ENCODE measurements around the gene TJAP1. TPM values are rescaled to one million over a fixed set of nuclear protein-coding genes. Genes with fewer than 3 reads are reported as not detected.
A peak's percentile ranks its signal among the peaks of the same experiment; 100 is the strongest.

Gene TJAP1
- total RNA-seq, 1 experiment from 2014 or later = 50.5 TPM

- Histone ChIP-seq H3K79me2 (ENCODE audit: low read depth) (no peaks in the 10 kb centered on the region), H3K9me3 (ENCODE audit: insufficient read depth, low read depth) (no peaks in the 10 kb centered on the region), H3K4me3 (no peak overlapping the region), H3K27ac (no peak overlapping the region), H3K4me2 (no peak overlapping the region), H2AFZ (no peak overlapping the region), H3K4me1 (replicated peaks; ENCODE audit: insufficient read depth) (0 out of 2 replicates have a peak, but pooled peaks cover 7% of the 10 kb centered on the region), H4K20me1 (ENCODE audit: insufficient read depth) (peaks cover 4% of the 10 kb centered on the region; the same call in 1 of the 2 replicates), H3F3A (ENCODE audit: insufficient read depth, low read depth) (peaks cover 23% of the 10 kb centered on the region), H3K9me2 (ENCODE audit: insufficient read depth) (no peaks in the 10 kb centered on the region), H3K36me3 (ENCODE audit: low read depth) (no peaks in the 10 kb centered on the region), H3K27me3 (ENCODE audit: insufficient read depth, low read depth) (no peaks in the 10 kb centered on the region)
- no TSS peak for BruUV-seq (replicated peaks)
- no peak for TF ChIP-seq EZH2 (IDR thresholded peaks at IDR 0.05; ENCODE audit: low read depth)
- TF ChIP-seq, protein P1, sequence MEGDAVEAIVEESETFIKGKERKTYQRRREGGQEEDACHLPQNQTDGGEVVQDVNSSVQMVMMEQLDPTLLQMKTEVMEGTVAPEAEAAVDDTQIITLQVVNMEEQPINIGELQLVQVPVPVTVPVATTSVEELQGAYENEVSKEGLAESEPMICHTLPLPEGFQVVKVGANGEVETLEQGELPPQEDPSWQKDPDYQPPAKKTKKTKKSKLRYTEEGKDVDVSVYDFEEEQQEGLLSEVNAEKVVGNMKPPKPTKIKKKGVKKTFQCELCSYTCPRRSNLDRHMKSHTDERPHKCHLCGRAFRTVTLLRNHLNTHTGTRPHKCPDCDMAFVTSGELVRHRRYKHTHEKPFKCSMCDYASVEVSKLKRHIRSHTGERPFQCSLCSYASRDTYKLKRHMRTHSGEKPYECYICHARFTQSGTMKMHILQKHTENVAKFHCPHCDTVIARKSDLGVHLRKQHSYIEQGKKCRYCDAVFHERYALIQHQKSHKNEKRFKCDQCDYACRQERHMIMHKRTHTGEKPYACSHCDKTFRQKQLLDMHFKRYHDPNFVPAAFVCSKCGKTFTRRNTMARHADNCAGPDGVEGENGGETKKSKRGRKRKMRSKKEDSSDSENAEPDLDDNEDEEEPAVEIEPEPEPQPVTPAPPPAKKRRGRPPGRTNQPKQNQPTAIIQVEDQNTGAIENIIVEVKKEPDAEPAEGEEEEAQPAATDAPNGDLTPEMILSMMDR (conservative IDR thresholded peaks at IDR 0.05) = no peak
- intact Hi-C loops (cut with micrococcal nuclease; ENCODE audit: unreplicated experiment) = loop anchor here (2.0 kb wide), 3 partner anchors 51 to 605 kb away; partner anchors contain the start of gene DLK2
- ChIA-PET POLR2A (ENCODE audit: unreplicated experiment) (interaction anchor here (0.6 kb wide), 1 partner anchor 881 kb away, joined by 6 read pairs; the partner anchor contains the start of gene CDC5L), CTCF (interaction anchor here (0.6 to 2.2 kb wide), 4 partner anchors 11 to 172 kb away, joined by 3 to 8 read pairs (median 3); no protein-coding TSS in a partner anchor)
- no peak for DNase-seq
These were observed 28.8 kb downstream of the TJAP1 start for GRCh38 chr6:43506171-43506570.

DNA sequence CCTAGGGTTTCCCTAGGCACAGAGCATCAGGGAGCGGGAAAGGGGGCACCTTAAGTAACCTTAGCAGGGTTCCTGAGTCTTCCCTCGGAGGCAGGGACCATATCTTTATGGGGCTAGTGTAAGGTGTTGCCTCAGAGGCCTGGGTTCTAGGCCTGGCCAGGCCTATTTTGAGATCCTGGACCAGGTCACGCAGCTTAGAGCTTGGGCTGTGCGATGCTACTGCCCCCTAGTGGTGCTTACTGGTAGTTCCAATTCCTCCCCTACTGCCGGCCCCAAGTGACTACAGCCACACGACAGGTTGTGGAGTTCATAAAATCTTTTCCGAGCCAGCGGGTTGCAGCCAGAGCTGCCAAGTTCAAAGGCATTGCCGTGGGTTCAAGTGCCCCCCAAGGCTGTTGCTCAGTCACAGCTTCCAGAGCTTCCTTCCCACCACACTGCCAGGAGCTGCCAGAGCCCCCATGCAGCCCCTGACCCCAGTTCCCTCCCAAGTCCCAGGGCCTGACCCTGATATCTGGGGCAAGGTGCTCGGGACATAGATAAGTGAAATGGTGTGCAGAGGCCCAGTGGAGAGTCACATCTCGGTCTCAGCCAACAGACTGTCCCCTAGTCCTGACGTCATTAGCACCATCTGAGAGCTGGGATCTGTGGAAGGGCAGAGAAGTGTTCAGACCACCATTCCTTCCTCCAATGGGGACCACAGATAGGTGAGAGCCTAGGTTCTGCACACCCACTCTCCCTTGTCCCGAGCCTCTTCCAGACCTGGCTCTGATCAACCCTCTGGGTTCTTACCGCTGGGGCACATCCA lies 29.5 kb downstream of the TJAP1 start:
- Histone ChIP-seq H3K4me2 (peak overlapping the region; percentile 18; the same call in 1 of the 2 replicates), H3K27ac (no peak overlapping the region), H3K9me3 (ENCODE audit: insufficient read depth, low read depth) (no peaks in the 10 kb centered on the region), H4K20me1 (ENCODE audit: insufficient read depth) (peaks cover 4% of the 10 kb centered on the region; the same call in 1 of the 2 replicates), H3F3A (ENCODE audit: insufficient read depth, low read depth) (peaks cover 30% of the 10 kb centered on the region), H3K27me3 (ENCODE audit: insufficient read depth, low read depth) (no peaks in the 10 kb centered on the region), H3K4me3 (no peak overlapping the region), H2AFZ (no peak overlapping the region), H3K4me1 (replicated peaks; ENCODE audit: insufficient read depth) (0 out of 2 replicates have a peak, but pooled peaks cover 7% of the 10 kb centered on the region), H3K36me3 (ENCODE audit: low read depth) (no peaks in the 10 kb centered on the region), H3K79me2 (ENCODE audit: low read depth) (no peaks in the 10 kb centered on the region), H3K9me2 (ENCODE audit: insufficient read depth) (no peaks in the 10 kb centered on the region)
- intact Hi-C loops (cut with micrococcal nuclease; ENCODE audit: unreplicated experiment) = loop anchor here (2.0 kb wide), 3 partner anchors 52 to 606 kb away; partner anchors contain the start of gene DLK2
- DNase-seq = peak; percentile 62 to 77
- POLR2A ChIA-PET (ENCODE audit: unreplicated experiment) = interaction anchor here (0.6 kb wide), 1 partner anchor 881 kb away, joined by 6 read pairs; the partner anchor contains the start of gene CDC5L
- no TSS peak for BruUV-seq (replicated peaks)
- TF ChIP-seq, protein P1 (conservative IDR thresholded peaks at IDR 0.05) = peak; percentile 94
- TF ChIP-seq EZH2 (IDR thresholded peaks at IDR 0.05; ENCODE audit: low read depth) = no peak
- CTCF ChIA-PET = interaction anchor here (0.6 to 2.2 kb wide), 5 partner anchors 11 to 439 kb away, joined by 3 to 8 read pairs (median 3); no protein-coding TSS in a partner anchor

- BruUV-seq (replicated peaks) = no TSS peak
- Histone ChIP-seq H3K27me3 (ENCODE audit: insufficient read depth, low read depth) (no peaks in the 10 kb centered on the region), H3F3A (ENCODE audit: insufficient read depth, low read depth) (peaks cover 31% of the 10 kb centered on the region), H3K4me3 (no peak overlapping the region), H2AFZ (no peak overlapping the region), H3K36me3 (ENCODE audit: low read depth) (0 out of 2 replicates have a peak, but pooled peaks cover 4% of the 10 kb centered on the region), H3K9me3 (ENCODE audit: insufficient read depth, low read depth) (no peaks in the 10 kb centered on the region), H4K20me1 (ENCODE audit: insufficient read depth) (peaks cover 4% of the 10 kb centered on the region; the same call in 1 of the 2 replicates), H3K27ac (no peak overlapping the region), H3K4me1 (replicated peaks; ENCODE audit: insufficient read depth) (0 out of 2 replicates have a peak, but pooled peaks cover 7% of the 10 kb centered on the region), H3K4me2 (no peak overlapping the region), H3K79me2 (ENCODE audit: low read depth) (no peaks in the 10 kb centered on the region), H3K9me2 (ENCODE audit: insufficient read depth) (no peaks in the 10 kb centered on the region)
- no peak for TF ChIP-seq EZH2 (IDR thresholded peaks at IDR 0.05; ENCODE audit: low read depth)
- TF ChIP-seq, protein P1 (conservative IDR thresholded peaks at IDR 0.05) = no peak
- intact Hi-C loops (cut with micrococcal nuclease; ENCODE audit: unreplicated experiment) = no loop called here
- no peak for DNase-seq
- ChIA-PET CTCF (interaction anchor here (2.2 kb wide), 1 partner anchor 13 kb away, joined by 8 read pairs; no protein-coding TSS in a partner anchor), POLR2A (ENCODE audit: unreplicated experiment) (no interaction called here)
These were observed 31.2 kb downstream of the TJAP1 start for GRCh38 chr6:43508481-43509141.
